PFSK-1 (cell line): ENCODE results near the gene CMIP.

Experiments used
- POLR2AphosphoS5 ChIP-seq: IDR thresholded peaks from 2 replicates; pipeline ENCODE4 v1.6.1; 2012; ENCODE audit warnings: low read depth, mild to moderate bottlenecking, control low read depth, low read length, moderate library complexity
- REST ChIP-seq, 2 experiments: IDR thresholded peaks; 2 replicates each; pipeline versions ENCODE4 v1.6.1 to v1.8.0; 2011 to 2012; ENCODE audit warnings: low read depth in 2 of 2, low read length in 2 of 2, control low read depth in 1 of 2, inconsistent platforms in 1 of 2, mild to moderate bottlenecking in 1 of 2, moderate library complexity in 1 of 2; ENCODE audit not compliant: insufficient read depth in 1 of 2
- SIN3A ChIP-seq: IDR thresholded peaks from 2 replicates; pipeline ENCODE4 v1.6.1; 2012; ENCODE audit warnings: mild to moderate bottlenecking, low read length, moderate library complexity, borderline replicate concordance; ENCODE audit not compliant: insufficient read depth
- TAF1 ChIP-seq: IDR thresholded peaks from 2 replicates; pipeline ENCODE4 v1.6.1; 2012; ENCODE audit warnings: low read length, control low read depth, borderline replicate concordance; ENCODE audit not compliant: insufficient read depth

- no peak for TF ChIP-seq REST (IDR thresholded peaks at IDR 0.05; ENCODE audit: insufficient read depth in 1 of 2, low read depth in 2 of 2, low read length in 2 of 2)
- TF ChIP-seq SIN3A = no peak
- no peak for TF ChIP-seq POLR2AphosphoS5
- TF ChIP-seq TAF1 = no peak
These were observed 76.6 kb downstream of the CMIP start for GRCh38 chr16:81521141-81521626.
